CD14-positive monocyte (primary cell): ENCODE results near the gene SHQ1. TPM values are rescaled to one million over a fixed set of nuclear protein-coding genes. Genes with fewer than 3 reads are reported as not detected.
A peak's percentile ranks its signal among the peaks of the same experiment; 100 is the strongest.

ENCODE experiments used
- DNase-seq, 3 donors: peaks; one replicate each; pipeline ENCODE4 v3.0.0-alpha.2; 2011 to 2022
- H2AFZ ChIP-seq: 2 replicates; pipeline ENCODE4 v1.6.0; 2012; ENCODE audit warnings: mild to moderate bottlenecking, low read depth, low read length, inconsistent platforms; ENCODE audit not compliant: insufficient read depth, poor library complexity, severe bottlenecking
- H3K27ac ChIP-seq, 2 donors: 1 replicate in 1 of 2; 2 replicates in 1 of 2; pipeline ENCODE4 v1.5.1; 2012 to 2013; ENCODE audit warnings: low read length in 2 of 2, control low read depth in 1 of 2, inconsistent platforms in 1 of 2, low read depth in 1 of 2, mild to moderate bottlenecking in 1 of 2
- H3K27me3 ChIP-seq, 2 donors: one replicate each; pipeline versions ENCODE4 v1.6.0 to v1.6.1; 2011 to 2013; ENCODE audit warnings: low read length in 2 of 2; ENCODE audit not compliant: control insufficient read depth in 2 of 2, insufficient read depth in 2 of 2
- H3K36me3 ChIP-seq, 2 donors: replicated peaks in 1 of 2; 1 replicate in 1 of 2; 2 replicates in 1 of 2; pipeline versions ENCODE4 v1.5.1 to v1.6.1; 2012 to 2013; ENCODE audit warnings: low read length in 2 of 2, control low read depth in 1 of 2, inconsistent platforms in 1 of 2, mild to moderate bottlenecking in 1 of 2; ENCODE audit not compliant: insufficient read depth in 2 of 2, control insufficient read depth in 1 of 2
- H3K4me1 ChIP-seq, 2 donors: 1 replicate in 1 of 2; 2 replicates in 1 of 2; pipeline versions ENCODE4 v1.5.1 to v1.6.1; 2012 to 2013; ENCODE audit warnings: low read length in 2 of 2, control low read depth in 1 of 2, inconsistent platforms in 1 of 2, mild to moderate bottlenecking in 1 of 2, moderate library complexity in 1 of 2; ENCODE audit not compliant: insufficient read depth in 2 of 2, control insufficient read depth in 1 of 2
- H3K4me2 ChIP-seq: replicated peaks from 2 replicates; pipeline ENCODE3; 2012; ENCODE audit warnings: low read length, moderate library complexity, mild to moderate bottlenecking; ENCODE audit not compliant: poor library complexity, severe bottlenecking; ENCODE audit errors: extremely low read depth
- H3K4me3 ChIP-seq, 3 experiments: fragments of 200-600 bp in 1 of 3; sonication (generic) in 1 of 3; replicated peaks in 1 of 3; 1 replicate in 2 of 3; 2 replicates in 1 of 3; pipeline ENCODE4 v1.5.1; 2011 to 2013; ENCODE audit warnings: low read length in 3 of 3, mild to moderate bottlenecking in 3 of 3, control low read depth in 2 of 3, low read depth in 2 of 3, inconsistent platforms in 1 of 3, moderate library complexity in 1 of 3
- H3K79me2 ChIP-seq: 2 replicates; pipeline ENCODE4 v1.6.0; 2012; ENCODE audit warnings: mild to moderate bottlenecking, control low read depth, inconsistent platforms, low read length, moderate library complexity; ENCODE audit not compliant: insufficient read depth
- H3K9ac ChIP-seq: 2 replicates; pipeline ENCODE4 v1.6.0; 2017; ENCODE audit warnings: low read length, mild to moderate bottlenecking; ENCODE audit not compliant: insufficient read depth, poor library complexity, severe bottlenecking
- H3K9me3 ChIP-seq, 2 donors: replicated peaks in 1 of 2; 1 replicate in 1 of 2; 2 replicates in 1 of 2; pipeline versions ENCODE4 v1.5.1 to v1.6.1; 2012 to 2013; ENCODE audit warnings: low read length in 2 of 2, control low read depth in 1 of 2; ENCODE audit not compliant: control insufficient read depth in 1 of 2, insufficient read depth in 1 of 2
- H4K20me1 ChIP-seq: 2 replicates; pipeline ENCODE4 v1.6.0; 2012; ENCODE audit warnings: mild to moderate bottlenecking, low read length, control low read depth, moderate library complexity; ENCODE audit not compliant: insufficient read depth
- H3K27ac Mint-ChIP-seq, 7 donors: one replicate each; pipeline ENCODE4 v1.8.0; 2020; ENCODE audit warnings: mild to moderate bottlenecking in 7 of 7, mixed read lengths in 7 of 7, moderate library complexity in 6 of 7, inconsistent platforms in 2 of 7
- H3K27me3 Mint-ChIP-seq, 3 donors: one replicate each; pipeline ENCODE4 v1.8.0; 2021 to 2022; ENCODE audit warnings: low read depth in 3 of 3, mild to moderate bottlenecking in 3 of 3, mixed read lengths in 3 of 3, moderate library complexity in 3 of 3, inconsistent platforms in 1 of 3
- H3K36me3 Mint-ChIP-seq, 2 donors: one replicate each; pipeline ENCODE4 v1.8.0; 2020; ENCODE audit warnings: mixed read lengths in 2 of 2, inconsistent platforms in 1 of 2, mild to moderate bottlenecking in 1 of 2
- H3K4me1 Mint-ChIP-seq: one replicate; pipeline ENCODE4 v1.8.0; 2020; ENCODE audit warnings: mild to moderate bottlenecking, mixed read lengths
- H3K4me3 Mint-ChIP-seq, 2 donors: one replicate each; pipeline ENCODE4 v1.8.0; 2020; ENCODE audit warnings: mild to moderate bottlenecking in 2 of 2, mixed read lengths in 2 of 2, moderate library complexity in 1 of 2
- H3K9me3 Mint-ChIP-seq, 7 donors: one replicate each; pipeline ENCODE4 v1.8.0; 2020 to 2022; ENCODE audit warnings: mixed read lengths in 7 of 7, mild to moderate bottlenecking in 6 of 7, moderate library complexity in 6 of 7, inconsistent platforms in 2 of 7
- CTCF ChIP-seq: fragments of 200-600 bp; IDR thresholded peaks from one replicate; pipeline ENCODE4 v1.8.0; 2022; ENCODE audit warnings: antibody characterized with exemption, mild to moderate bottlenecking
- WGBS: methylation state at CpG from one replicate; pipeline ENCODE4 v1.1.5; 2013; ENCODE audit warnings: missing lambda C conversion rate; ENCODE audit not compliant: insufficient coverage; 5-methylcytosine and 5-hydroxymethylcytosine counted together
- intact Hi-C, 2 donors: fragments of 100-400 bp; cut with micrococcal nuclease; formaldehyde crosslinking; loops; one replicate each; pipeline versions ENCODE4 v1.15.0 to v1.15.1; 2023
- polyA plus RNA-seq, 3 donors: library from polyadenylated mRNA; depleted of rRNA in 1 of 3; unstranded in 2 of 3; stranded (reverse) in 1 of 3; fragments of 300-500 nt in 2 of 3; fragments of >200 nt in 1 of 3; fragmentation: Illumina TruSeq in 2 of 3; gene quantifications; 1 replicate in 2 of 3; 2 replicates in 1 of 3; pipeline ENCODE4 v1.2.3, GENCODE V29; 2012 to 2021

The SHQ1 gene
- polyA plus RNA-seq, 3 donors = 3.5 to 31.6 (median 8.2) TPM

GRCh38 chr3:72760225-72760624 lies 88.0 kb downstream of the SHQ1 start:
- H3K36me3 ChIP-seq = peaks cover 0 to 11% of the 10 kb centered on the region in 2 donors
- peaks cover 14 to 19% of the 10 kb centered on the region in 2 donors for H3K27me3 ChIP-seq
- H3K36me3 Mint-ChIP-seq = peaks cover 55 to 58% of the 10 kb centered on the region in 2 donors
- H3K27ac Mint-ChIP-seq = no peak overlapping the region
- H3K4me3 ChIP-seq = no peak overlapping the region
- no peaks in the 10 kb centered on the region for H3K79me2 ChIP-seq
- H3K4me1 ChIP-seq = peaks cover 17 to 19% of the 10 kb centered on the region in 2 donors
- no peak for TF ChIP-seq CTCF
- no peak overlapping the region for H3K4me2 ChIP-seq
- peaks cover 27% of the 10 kb centered on the region for H3K4me1 Mint-ChIP-seq
- intact Hi-C loops = no loop called here
- DNase-seq = no peak
- no peaks in the 10 kb centered on the region for H3K9me3 Mint-ChIP-seq
- no peaks in the 10 kb centered on the region for H3K9me3 ChIP-seq
- H4K20me1 ChIP-seq = no peaks in the 10 kb centered on the region
- WGBS = no CpG with 5 or more reads among the region's 3 CpGs
- H3K4me3 Mint-ChIP-seq = peak overlapping the region in 1 of 2 donors; percentile 35
- no peak overlapping the region for H2AFZ ChIP-seq
- H3K27ac ChIP-seq = no peak overlapping the region
- H3K9ac ChIP-seq = no peak overlapping the region
- H3K27me3 Mint-ChIP-seq = peaks cover 18 to 39% (median 18%) of the 10 kb centered on the region in 3 donors

- peak; percentile 54 to 66 (median 62) for DNase-seq
- H3K4me1 ChIP-seq = peaks cover 17 to 19% of the 10 kb centered on the region in 2 donors
- peak overlapping the region; percentile 42 for H3K4me2 ChIP-seq
- intact Hi-C loops = no loop called here
- no peaks in the 10 kb centered on the region for H3K9me3 ChIP-seq
- H3K27ac Mint-ChIP-seq = peak overlapping the region in 2 of 7 donors; percentile 19 to 57
- no peaks in the 10 kb centered on the region for H3K79me2 ChIP-seq
- TF ChIP-seq CTCF = no peak
- no peaks in the 10 kb centered on the region for H4K20me1 ChIP-seq
- H3K4me3 ChIP-seq = peak overlapping the region in 1 of 3 experiments; percentile 30
- no peak overlapping the region for H3K27ac ChIP-seq
- H3K36me3 Mint-ChIP-seq = peaks cover 43 to 45% of the 10 kb centered on the region in 2 donors
- H3K4me1 Mint-ChIP-seq = peaks cover 19% of the 10 kb centered on the region
- H3K4me3 Mint-ChIP-seq = peak overlapping the region in 1 of 2 donors; percentile 71
- peaks cover 0 to 2% (median 0%) of the 10 kb centered on the region in 7 donors for H3K9me3 Mint-ChIP-seq
- no peak overlapping the region for H2AFZ ChIP-seq
- H3K27me3 Mint-ChIP-seq = peaks cover 22 to 52% (median 27%) of the 10 kb centered on the region in 3 donors
- H3K36me3 ChIP-seq = peaks cover 0 to 9% of the 10 kb centered on the region in 2 donors
- H3K27me3 ChIP-seq = peaks cover 16 to 23% of the 10 kb centered on the region in 2 donors
- WGBS = 0% methylated on average over 2 of the region's 3 CpGs
- no peak overlapping the region for H3K9ac ChIP-seq
Measured at GRCh38 chr3:72756900-72757299, 91.3 kb downstream of the SHQ1 start.
